Measurements from ENCODE around the gene GSTT4.

- TF ChIP-seq SNAI2 (CRISPR knock-in tag; IDR thresholded peaks at IDR 0.05) (no peak), ZNF70 (CRISPR knock-in tag; IDR thresholded peaks at IDR 0.05) (no peak), OSR1 (CRISPR knock-in tag; IDR thresholded peaks at IDR 0.05) (no peak), CSRNP3 (CRISPR knock-in tag; IDR thresholded peaks at IDR 0.05) (no peak), ESRRG (CRISPR knock-in tag; IDR thresholded peaks at IDR 0.05) (no peak), PPARA (CRISPR knock-in tag; IDR thresholded peaks at IDR 0.05; ENCODE audit: borderline replicate concordance) (no peak), PATZ1 (CRISPR knock-in tag; IDR thresholded peaks at IDR 0.05; ENCODE audit: borderline replicate concordance) (no peak), RARB (CRISPR knock-in tag; IDR thresholded peaks at IDR 0.05) (no peak), ZFP30 (CRISPR knock-in tag; IDR thresholded peaks at IDR 0.05) (no peak), CREB5 (CRISPR knock-in tag; IDR thresholded peaks at IDR 0.05; ENCODE audit: low read depth) (no peak)
Observed at GRCh38 chr22:24037851-24038765, 32.9 kb upstream of the GSTT4 start.
